GM12873 (cell line): ENCODE data around the gene SCAP.

Experiments used
- TF ChIP-seq, protein P1 (sequence below): IDR thresholded peaks from 2 replicates; pipeline ENCODE4 v1.5.1; 2012; ENCODE audit warnings: low read depth, mild to moderate bottlenecking, moderate library complexity, low read length, control low read depth; ENCODE audit not compliant: insufficient read depth; ENCODE audit errors: missing control alignments

SCAP gene

DNA sequence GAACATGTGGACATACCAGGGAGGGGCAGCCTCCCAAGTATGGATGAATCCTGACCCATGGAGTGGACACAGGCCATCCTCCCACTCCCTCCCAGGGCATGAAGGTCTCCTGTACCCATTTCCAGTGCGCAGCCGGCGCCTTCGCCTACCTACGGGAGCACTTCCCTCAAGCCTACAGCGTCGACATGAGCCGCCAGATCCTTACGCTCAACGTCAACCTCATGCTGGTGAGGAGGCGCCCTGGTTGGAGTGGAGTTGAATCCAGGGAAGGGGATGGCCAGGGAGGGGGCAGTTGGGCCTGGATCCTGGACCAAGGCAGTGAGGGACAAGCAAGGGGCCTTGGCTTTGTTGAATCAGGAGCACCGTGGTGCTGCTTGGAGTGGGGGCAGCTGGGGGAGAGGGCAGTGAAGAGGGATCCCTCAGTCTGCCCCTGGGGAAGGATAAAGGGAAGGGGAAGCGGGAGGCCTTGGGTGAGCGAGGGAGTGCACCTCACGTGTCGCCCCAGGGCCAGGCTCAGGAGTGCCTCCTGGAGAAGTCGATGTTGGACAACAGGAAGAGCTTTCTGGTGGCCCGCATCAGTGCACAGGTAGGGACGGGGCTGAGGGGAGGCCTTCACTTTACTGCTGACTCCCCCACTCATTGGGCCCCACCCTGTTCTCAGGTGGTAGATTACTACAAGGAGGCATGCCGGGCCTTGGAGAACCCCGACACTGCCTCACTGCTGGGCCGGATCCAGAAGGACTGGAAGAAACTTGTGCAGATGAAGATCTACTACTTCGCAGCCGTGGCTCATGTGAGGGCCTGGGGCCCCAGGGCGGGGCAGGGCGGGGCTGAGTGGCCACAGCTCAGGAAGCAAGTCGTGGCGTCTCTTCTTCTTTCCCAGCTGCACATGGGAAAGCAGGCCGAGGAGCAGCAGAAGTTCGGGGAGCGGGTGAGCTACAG lies 69.7 kb downstream of the SCAP start:
- TF ChIP-seq, protein P1, sequence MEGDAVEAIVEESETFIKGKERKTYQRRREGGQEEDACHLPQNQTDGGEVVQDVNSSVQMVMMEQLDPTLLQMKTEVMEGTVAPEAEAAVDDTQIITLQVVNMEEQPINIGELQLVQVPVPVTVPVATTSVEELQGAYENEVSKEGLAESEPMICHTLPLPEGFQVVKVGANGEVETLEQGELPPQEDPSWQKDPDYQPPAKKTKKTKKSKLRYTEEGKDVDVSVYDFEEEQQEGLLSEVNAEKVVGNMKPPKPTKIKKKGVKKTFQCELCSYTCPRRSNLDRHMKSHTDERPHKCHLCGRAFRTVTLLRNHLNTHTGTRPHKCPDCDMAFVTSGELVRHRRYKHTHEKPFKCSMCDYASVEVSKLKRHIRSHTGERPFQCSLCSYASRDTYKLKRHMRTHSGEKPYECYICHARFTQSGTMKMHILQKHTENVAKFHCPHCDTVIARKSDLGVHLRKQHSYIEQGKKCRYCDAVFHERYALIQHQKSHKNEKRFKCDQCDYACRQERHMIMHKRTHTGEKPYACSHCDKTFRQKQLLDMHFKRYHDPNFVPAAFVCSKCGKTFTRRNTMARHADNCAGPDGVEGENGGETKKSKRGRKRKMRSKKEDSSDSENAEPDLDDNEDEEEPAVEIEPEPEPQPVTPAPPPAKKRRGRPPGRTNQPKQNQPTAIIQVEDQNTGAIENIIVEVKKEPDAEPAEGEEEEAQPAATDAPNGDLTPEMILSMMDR: no peak

DNA sequence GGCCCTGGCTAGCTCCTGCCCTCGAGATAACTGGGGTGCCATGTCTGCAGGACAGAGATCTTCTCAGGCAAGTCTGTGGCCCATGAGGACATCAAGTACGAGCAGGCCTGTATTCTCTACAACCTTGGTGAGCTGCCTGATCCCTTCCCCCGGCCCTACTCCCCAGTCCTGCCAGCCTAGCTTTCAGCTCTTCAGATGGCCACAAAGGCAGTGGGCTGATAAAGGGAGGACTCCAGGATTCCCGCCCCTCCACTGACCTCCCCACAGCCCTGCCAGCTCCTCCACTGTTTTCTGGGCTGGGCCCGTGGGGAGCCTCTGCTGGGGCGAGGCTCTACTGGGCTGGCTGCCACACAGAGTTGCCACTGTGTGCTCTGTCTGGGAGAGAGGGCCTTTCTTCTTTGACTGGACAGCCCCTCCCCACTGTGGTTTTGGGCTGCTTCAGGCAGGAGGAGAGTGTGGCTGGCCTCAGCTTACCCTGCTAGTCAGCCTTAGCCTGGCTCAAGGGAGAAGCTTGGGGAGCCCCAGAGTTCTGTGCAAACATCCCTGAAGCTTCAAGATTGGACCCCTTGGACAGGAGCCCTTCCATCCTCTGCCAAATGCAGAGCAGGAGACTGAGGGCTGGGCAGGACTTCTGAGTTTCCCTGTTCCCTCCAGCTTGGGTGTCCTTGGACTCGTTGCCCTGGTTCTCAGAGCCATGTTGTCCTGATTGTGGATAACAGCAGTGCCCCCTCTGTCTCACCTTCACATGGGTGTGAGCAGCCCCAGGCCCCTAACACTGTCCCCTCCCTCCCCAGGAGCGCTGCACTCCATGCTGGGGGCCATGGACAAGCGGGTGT lies 70.6 kb downstream of the SCAP start:
- TF ChIP-seq, protein P1: no peak

DNA sequence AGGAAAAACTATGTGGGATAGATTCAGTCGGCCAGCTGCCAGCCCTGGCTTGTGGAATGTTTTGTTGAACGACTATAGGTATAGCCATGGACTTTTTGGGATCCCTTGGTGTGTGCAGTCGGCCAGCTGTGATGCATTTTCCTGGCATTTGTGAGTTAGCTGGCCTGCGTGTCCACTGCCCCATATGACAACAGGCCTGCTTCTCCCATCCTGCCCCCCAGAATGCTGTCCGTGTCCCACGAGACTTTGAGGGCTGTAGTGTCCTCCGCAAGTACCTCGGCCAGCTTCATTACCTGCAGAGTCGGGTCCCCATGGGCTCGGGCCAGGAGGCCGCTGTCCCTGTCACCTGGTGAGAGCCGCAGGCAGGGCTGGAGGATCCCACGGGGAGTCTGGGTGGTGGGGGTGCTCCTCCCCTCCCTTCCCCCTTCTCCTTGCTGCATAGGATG lies 71.3 kb downstream of the SCAP start:
- TF ChIP-seq, protein P1: no peak

DNA sequence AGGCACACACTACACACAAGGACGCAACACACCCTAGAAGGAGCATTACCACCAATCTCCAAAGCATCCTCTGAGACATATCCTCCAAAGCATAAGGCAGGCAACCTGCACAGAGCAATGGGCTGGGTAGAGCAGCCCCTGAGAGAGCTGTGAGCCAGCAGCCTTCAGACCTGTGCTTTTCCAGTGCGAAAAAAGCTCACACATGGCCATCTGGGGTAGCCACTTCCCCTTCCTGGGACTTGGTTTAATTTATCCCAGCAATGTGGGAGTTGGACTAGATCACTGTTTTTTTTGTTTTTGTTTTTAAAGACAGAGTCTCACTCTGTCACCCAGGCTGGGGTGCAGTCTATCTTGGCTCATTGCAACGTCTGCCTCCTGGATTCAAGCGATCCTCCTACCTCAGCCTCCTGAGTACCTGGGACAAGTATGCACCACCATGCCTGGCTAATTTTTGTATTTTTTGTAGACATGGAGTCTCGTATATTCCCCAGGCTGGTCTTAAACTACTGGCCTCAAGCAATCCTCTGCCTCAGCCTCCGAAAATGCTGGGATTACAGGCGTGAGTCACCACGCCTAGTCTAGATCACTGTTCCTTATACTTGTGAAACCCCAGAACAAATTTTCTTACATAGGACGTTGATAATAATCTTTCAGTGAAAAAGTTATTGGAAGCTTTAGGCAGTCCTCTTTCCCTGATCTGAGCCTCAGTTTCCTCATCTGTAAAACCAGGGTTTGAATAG lies 76.0 kb downstream of the SCAP start:
- TF ChIP-seq, protein P1: no peak

DNA sequence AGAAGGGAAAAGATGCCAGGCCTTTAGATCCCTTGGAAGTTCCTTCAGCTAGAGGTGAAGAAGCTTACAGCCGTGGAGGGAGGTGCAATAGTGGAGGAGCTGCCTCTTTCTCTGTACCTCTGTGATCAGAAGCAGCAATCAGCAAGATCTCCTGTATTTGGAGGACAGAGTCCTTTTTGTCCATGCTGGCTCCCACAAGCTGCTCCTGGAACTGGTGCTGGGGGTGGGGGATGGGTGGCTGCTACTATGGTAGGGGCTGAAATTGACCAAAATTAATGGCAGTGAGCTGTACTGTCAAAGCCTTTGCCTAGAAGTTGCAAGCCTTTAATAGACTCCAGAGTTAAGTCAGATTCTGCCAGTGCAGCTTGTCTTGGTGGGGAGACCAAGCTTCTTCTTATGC lies 76.7 kb downstream of the SCAP start:
- TF ChIP-seq, protein P1: no peak

DNA sequence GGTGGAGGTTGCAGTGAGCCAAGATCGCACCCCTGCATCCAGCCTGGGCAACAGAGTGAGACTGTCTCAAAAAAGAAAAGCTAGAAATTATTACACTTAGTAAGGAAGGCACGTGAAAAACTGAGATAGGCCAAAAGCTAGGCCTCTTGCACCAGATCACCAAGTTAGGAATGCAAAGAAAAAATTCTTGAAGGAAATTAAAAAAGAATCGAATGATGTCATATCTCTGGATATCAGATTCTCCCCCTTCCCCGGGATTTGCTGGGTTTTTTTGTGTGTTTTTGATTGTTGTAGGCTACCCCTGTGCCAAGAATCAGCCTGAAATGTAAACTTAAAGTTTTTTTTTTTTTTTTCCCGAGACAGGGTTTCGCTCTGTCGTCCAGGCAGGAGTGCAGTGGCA lies 77.5 kb downstream of the SCAP start:
- TF ChIP-seq, protein P1: no peak
